ENCODE results near the gene COL4A2. TPM values are rescaled to one million over a fixed set of nuclear protein-coding genes. Genes with fewer than 3 reads are reported as not detected.

The COL4A2 gene
- total RNA-seq (2014; rRNA removed; shearing (Covaris generic)), result 38.4 and 44.2 TPM in 2 replicates

- DNase-seq (ENCODE audit: low spot score), result no peak
Observed at GRCh38 chr13:110306960-110307766, at the start of gene COL4A2, which contains the start of gene COL4A1. TSS of gene COL4A2 (plus strand) at chr13:110307284. CDS start at chr13:110307904, 620 bp downstream. TSS of gene COL4A1 (minus strand) at chr13:110307157. CDS start at chr13:110307027, 130 bp downstream.

- DNase-seq (ENCODE audit: low spot score), result no peak
Observed at GRCh38 chr13:110257408-110257807, 49.7 kb upstream of the COL4A2 start.

GRCh38 chr13:110258876-110259631, 48.0 kb upstream of the COL4A2 start:
- DNase-seq (ENCODE audit: low spot score), result no peak

GRCh38 chr13:110259651-110260050, 47.4 kb upstream of the COL4A2 start:
- no peak for DNase-seq (ENCODE audit: low spot score)

- no peak for DNase-seq (ENCODE audit: low spot score)
Observed at GRCh38 chr13:110261166-110262081, 45.7 kb upstream of the COL4A2 start.

GRCh38 chr13:110262082-110262436, 45.0 kb upstream of the COL4A2 start:
- no peak for DNase-seq (ENCODE audit: low spot score)

GRCh38 chr13:110262508-110263291, 44.4 kb upstream of the COL4A2 start:
- no peak for DNase-seq (ENCODE audit: low spot score)

- DNase-seq (ENCODE audit: low spot score), result no peak
Observed at GRCh38 chr13:110263404-110263803, 43.7 kb upstream of the COL4A2 start.

GRCh38 chr13:110263888-110264287, 43.2 kb upstream of the COL4A2 start:
- DNase-seq (ENCODE audit: low spot score), result peak; percentile 20

- DNase-seq (ENCODE audit: low spot score), result no peak
Observed at GRCh38 chr13:110264685-110265275, 42.3 kb upstream of the COL4A2 start.

- DNase-seq (ENCODE audit: low spot score), result no peak
Observed at GRCh38 chr13:110265341-110265681, 41.8 kb upstream of the COL4A2 start.

- no peak for DNase-seq (ENCODE audit: low spot score)
Observed at GRCh38 chr13:110265682-110266430, 41.2 kb upstream of the COL4A2 start.

GRCh38 chr13:110266431-110266809, 40.7 kb upstream of the COL4A2 start:
- DNase-seq (ENCODE audit: low spot score), result no peak

GRCh38 chr13:110266983-110267382, 40.1 kb upstream of the COL4A2 start:
- DNase-seq (ENCODE audit: low spot score), result no peak

- no peak for DNase-seq (ENCODE audit: low spot score)
Observed at GRCh38 chr13:110268061-110268460, 39.0 kb upstream of the COL4A2 start.

GRCh38 chr13:110268576-110269185, 38.4 kb upstream of the COL4A2 start:
- no peak for DNase-seq (ENCODE audit: low spot score)

GRCh38 chr13:110269509-110270185, 37.4 kb upstream of the COL4A2 start:
- DNase-seq (ENCODE audit: low spot score), result no peak

- DNase-seq (ENCODE audit: low spot score), result no peak
Observed at GRCh38 chr13:110270507-110270906, 36.6 kb upstream of the COL4A2 start.

GRCh38 chr13:110271313-110271712, 35.8 kb upstream of the COL4A2 start:
- no peak for DNase-seq (ENCODE audit: low spot score)
